ENCODE data around the gene ZP2. TPM values are rescaled to one million over a fixed set of nuclear protein-coding genes. Genes with fewer than 3 reads are reported as not detected.
A peak's percentile ranks its signal among the peaks of the same experiment; 100 is the strongest.

ZP2 gene
- total and polyA plus RNA-seq, 8 donors, result 0.05 to 0.55 TPM; not detected in 6

GRCh38 chr16:21184834-21185233 is 26.5 kb downstream of the ZP2 start:
- Histone ChIP-seq H3K27ac (no peak overlapping the region), H3K4me1 (peaks cover 0 to 10% (median 7%) of the 10 kb centered on the region in 4 donors), H3K36me3 (peaks cover 15 to 32% (median 28%) of the 10 kb centered on the region in 4 donors), H3K9me3 (no peaks in the 10 kb centered on the region), H3K4me3 (no peak overlapping the region), H3K27me3 (no peaks in the 10 kb centered on the region)
- intact Hi-C loops (cut with DNase I; ENCODE audit: low total_unique reads), result loop anchor here (5.0 kb wide), 1 partner anchor 117 kb away; no protein-coding TSS in a partner anchor
- DNase-seq, result no peak
- 76 to 86% (median 81%) methylated on average over 3 of the region's 3 CpGs for WGBS, 5 donors
- TF ChIP-seq POLR2AphosphoS5 (IDR thresholded peaks at IDR 0.05), result no peak
- TF ChIP-seq POLR2A (IDR thresholded peaks at IDR 0.05), result no peak
- TF ChIP-seq CTCF (IDR thresholded peaks at IDR 0.05), result no peak
- TF ChIP-seq EP300 (IDR thresholded peaks at IDR 0.05), result no peak

GRCh38 chr16:21183995-21184394 is 27.4 kb downstream of the ZP2 start:
- no peak overlapping the region for H3K4me3 ChIP-seq
- H3K9me3 ChIP-seq, result no peaks in the 10 kb centered on the region
- H3K36me3 ChIP-seq, result peaks cover 15 to 40% (median 36%) of the 10 kb centered on the region in 4 donors
- no peaks in the 10 kb centered on the region for H3K27me3 ChIP-seq
- TF ChIP-seq CTCF (IDR thresholded peaks at IDR 0.05) (no peak), POLR2AphosphoS5 (IDR thresholded peaks at IDR 0.05) (no peak), POLR2A (IDR thresholded peaks at IDR 0.05) (no peak), EP300 (IDR thresholded peaks at IDR 0.05) (no peak)
- 84 to 89% (median 87%) methylated on average over 3 of the region's 3 CpGs for WGBS, 5 donors
- peaks cover 0 to 10% (median 6%) of the 10 kb centered on the region in 4 donors for H3K4me1 ChIP-seq
- DNase-seq, result no peak
- intact Hi-C loops (cut with DNase I; ENCODE audit: low total_unique reads), result no loop called here
- no peak overlapping the region for H3K27ac ChIP-seq

GRCh38 chr16:21179983-21180365 is 31.4 kb downstream of the ZP2 start:
- TF ChIP-seq POLR2AphosphoS5 (IDR thresholded peaks at IDR 0.05) (no peak), EP300 (IDR thresholded peaks at IDR 0.05) (no peak), POLR2A (IDR thresholded peaks at IDR 0.05) (no peak), CTCF (IDR thresholded peaks at IDR 0.05) (no peak)

GRCh38 chr16:21179126-21179982 is 32.0 kb downstream of the ZP2 start:
- Histone ChIP-seq H3K9me3 (no peaks in the 10 kb centered on the region), H3K4me3 (no peak overlapping the region), H3K36me3 (peaks cover 19 to 80% (median 72%) of the 10 kb centered on the region in 4 donors), H3K27ac (peak overlapping the region in 1 of 5 donors; percentile 7), H3K4me1 (no peaks in the 10 kb centered on the region), H3K27me3 (no peaks in the 10 kb centered on the region)
- peak in 1 of 2 donors; percentile 19 for DNase-seq
- no peak for TF ChIP-seq POLR2AphosphoS5 (IDR thresholded peaks at IDR 0.05)
- no peak for TF ChIP-seq POLR2A (IDR thresholded peaks at IDR 0.05)
- TF ChIP-seq EP300 (IDR thresholded peaks at IDR 0.05), result no peak
- 69 to 83% (median 75%) methylated on average over 13 of the region's 13 CpGs for WGBS, 5 donors
- intact Hi-C loops (cut with DNase I; ENCODE audit: low total_unique reads), result no loop called here

More at GRCh38 chr16:21179983-21180365, 31.4 kb downstream of the ZP2 start:
- intact Hi-C loops (cut with DNase I; ENCODE audit: low total_unique reads), result no loop called here
- Histone ChIP-seq H3K4me1 (no peaks in the 10 kb centered on the region), H3K27me3 (no peaks in the 10 kb centered on the region), H3K4me3 (no peak overlapping the region), H3K36me3 (peaks cover 19 to 74% (median 65%) of the 10 kb centered on the region in 4 donors), H3K27ac (no peak overlapping the region), H3K9me3 (no peaks in the 10 kb centered on the region)
- DNase-seq, result no peak
- 51 to 88% (median 73%) methylated on average over 2 to 3 of the region's 3 CpGs for WGBS, 5 donors
